ENCODE measurements around the gene DOK6. TPM values are rescaled to one million over a fixed set of nuclear protein-coding genes. Genes with fewer than 3 reads are reported as not detected.

DOK6 gene
- total and polyA plus RNA-seq, 2 donors (not counting 3 experiments of a cell fraction or from before 2014, with no cell fraction given) = under 0.01 TPM; not detected in 1

DNA sequence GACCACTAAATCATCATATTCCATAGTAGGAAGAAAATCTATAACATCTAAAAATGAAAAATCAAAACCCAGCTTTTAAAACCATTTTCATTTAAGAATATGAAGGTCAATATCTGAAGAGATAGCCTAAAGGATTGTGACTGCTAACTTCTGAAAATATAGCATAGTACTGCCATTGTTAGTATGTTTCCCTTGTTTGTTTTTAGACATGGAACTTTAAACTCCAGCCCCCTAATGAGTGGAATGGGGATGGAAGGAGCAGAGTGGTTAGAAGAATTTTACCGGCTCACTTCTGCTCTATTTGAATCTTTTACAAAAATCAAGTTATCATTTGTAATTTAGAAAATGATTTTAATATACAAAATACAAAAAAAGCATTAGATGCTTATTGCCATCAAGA is 378.0 kb downstream of the DOK6 start:
- no peak for TF ChIP-seq GATA2 (IDR thresholded peaks at IDR 0.05; ENCODE audit: insufficient read depth, insufficient read length, low read depth, low read length)
- TF ChIP-seq EZH2 (IDR thresholded peaks at IDR 0.05; ENCODE audit: borderline replicate concordance, low read depth, low read length, severe bottlenecking) = no peak
- TF ChIP-seq MYC (IDR thresholded peaks at IDR 0.05; ENCODE audit: low read depth, low read length) = no peak
- TF ChIP-seq, protein P1, sequence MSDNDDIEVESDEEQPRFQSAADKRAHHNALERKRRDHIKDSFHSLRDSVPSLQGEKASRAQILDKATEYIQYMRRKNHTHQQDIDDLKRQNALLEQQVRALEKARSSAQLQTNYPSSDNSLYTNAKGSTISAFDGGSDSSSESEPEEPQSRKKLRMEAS (IDR thresholded peaks at IDR 0.05; ENCODE audit: insufficient read depth, insufficient read length) = no peak
- no peak for TF ChIP-seq JUN (IDR thresholded peaks at IDR 0.05; ENCODE audit: borderline replicate concordance, insufficient read depth, insufficient read length, low read depth)
- TF ChIP-seq, protein P2, sequence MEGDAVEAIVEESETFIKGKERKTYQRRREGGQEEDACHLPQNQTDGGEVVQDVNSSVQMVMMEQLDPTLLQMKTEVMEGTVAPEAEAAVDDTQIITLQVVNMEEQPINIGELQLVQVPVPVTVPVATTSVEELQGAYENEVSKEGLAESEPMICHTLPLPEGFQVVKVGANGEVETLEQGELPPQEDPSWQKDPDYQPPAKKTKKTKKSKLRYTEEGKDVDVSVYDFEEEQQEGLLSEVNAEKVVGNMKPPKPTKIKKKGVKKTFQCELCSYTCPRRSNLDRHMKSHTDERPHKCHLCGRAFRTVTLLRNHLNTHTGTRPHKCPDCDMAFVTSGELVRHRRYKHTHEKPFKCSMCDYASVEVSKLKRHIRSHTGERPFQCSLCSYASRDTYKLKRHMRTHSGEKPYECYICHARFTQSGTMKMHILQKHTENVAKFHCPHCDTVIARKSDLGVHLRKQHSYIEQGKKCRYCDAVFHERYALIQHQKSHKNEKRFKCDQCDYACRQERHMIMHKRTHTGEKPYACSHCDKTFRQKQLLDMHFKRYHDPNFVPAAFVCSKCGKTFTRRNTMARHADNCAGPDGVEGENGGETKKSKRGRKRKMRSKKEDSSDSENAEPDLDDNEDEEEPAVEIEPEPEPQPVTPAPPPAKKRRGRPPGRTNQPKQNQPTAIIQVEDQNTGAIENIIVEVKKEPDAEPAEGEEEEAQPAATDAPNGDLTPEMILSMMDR (IDR thresholded peaks at IDR 0.05; ENCODE audit: extremely low read depth in 1 of 2, insufficient read depth in 1 of 2, low read depth in 1 of 2, low read length in 2 of 2) = no peak
- TF ChIP-seq FOS (IDR thresholded peaks at IDR 0.05; ENCODE audit: borderline replicate concordance, insufficient read depth, low read length) = no peak
- no peak for TF ChIP-seq POLR2AphosphoS5 (IDR thresholded peaks at IDR 0.05; ENCODE audit: insufficient read depth, low read depth, low read length)
- no peak for TF ChIP-seq POLR2A (IDR thresholded peaks at IDR 0.05; ENCODE audit: low read depth, low read length)
- no peaks in the 10 kb centered on the region for H3K79me2 ChIP-seq (ENCODE audit: control insufficient read depth, insufficient read depth, low read length)
- H4K20me1 ChIP-seq (replicated peaks; ENCODE audit: control insufficient read depth, extremely low read depth, insufficient read depth, low read length) = no peaks in the 10 kb centered on the region
- H3K9ac ChIP-seq (replicated peaks; ENCODE audit: extremely low read depth, insufficient read depth, low read length) = no peak overlapping the region
- H3K4me3 ChIP-seq (replicated peaks in 1 of 3; ENCODE audit: insufficient read depth in 1 of 3, low read depth in 1 of 3, low read length in 3 of 3) = no peak overlapping the region
- no peaks in the 10 kb centered on the region for H3K27me3 ChIP-seq (ENCODE audit: control insufficient read depth in 2 of 2, insufficient read depth in 2 of 2, low read length in 2 of 2)
- DNase-seq (ENCODE audit: low read depth, low spot score) (no peak), FAIRE-seq (no peak)
- intact Hi-C loops (cut with micrococcal nuclease) (no loop called here), dilution Hi-C loops (cut with MboI; ENCODE audit: extremely low pct_ligation_motif_present, low sequenced_read_pairs) (no loop called here)
- ChIA-PET CTCF (no interaction called here), POLR2A (no interaction called here)
- no peak overlapping the region for H3K4me2 ChIP-seq (ENCODE audit: insufficient read depth, low read length)
- H3K9me3 ChIP-seq (replicated peaks; ENCODE audit: control insufficient read depth, insufficient read depth, low read length) = no peaks in the 10 kb centered on the region
- H2AFZ ChIP-seq (ENCODE audit: low read depth, low read length) = no peak overlapping the region
- no peaks in the 10 kb centered on the region for H3K9me1 ChIP-seq (replicated peaks; ENCODE audit: control insufficient read depth, extremely low read depth, insufficient read depth, low read length)
- H3K27ac ChIP-seq (ENCODE audit: insufficient read depth, low read depth, low read length) = no peak overlapping the region
- H3K36me3 ChIP-seq (ENCODE audit: control insufficient read depth in 2 of 2, extremely low read depth in 1 of 2, insufficient read depth in 2 of 2, low read length in 2 of 2) = no peaks in the 10 kb centered on the region
- BruUV-seq (replicated peaks) = no TSS peak
- no peaks in the 10 kb centered on the region for H3K4me1 ChIP-seq (ENCODE audit: control insufficient read depth, extremely low read depth, insufficient read depth, low read length)

Data from endothelial cell of umbilical vein (primary cell).